NCI-H510A (cell line): ENCODE results near the gene EHD3.

Source experiments
- DNase-seq: peaks from one replicate; lab custom pipeline; 2025; lab: John Stamatoyannopoulos, UW

The EHD3 gene

GRCh38 chr2:31237348-31238017, 3.5 kb downstream of the EHD3 start:
- no peak for DNase-seq

- no peak for DNase-seq
Measured at GRCh38 chr2:31238126-31238905, 4.4 kb downstream of the EHD3 start.

GRCh38 chr2:31238906-31239592, 5.1 kb downstream of the EHD3 start:
- DNase-seq, result no peak

- no peak for DNase-seq
Measured at GRCh38 chr2:31239593-31240177, 5.7 kb downstream of the EHD3 start.

- DNase-seq, result no peak
Measured at GRCh38 chr2:31240381-31241365, 6.7 kb downstream of the EHD3 start.

GRCh38 chr2:31241625-31242270, 7.8 kb downstream of the EHD3 start:
- DNase-seq, result no peak

GRCh38 chr2:31243053-31243452, 9.1 kb downstream of the EHD3 start:
- DNase-seq, result no peak

- DNase-seq, result no peak
Measured at GRCh38 chr2:31244101-31244500, 10.1 kb downstream of the EHD3 start.

GRCh38 chr2:31246184-31246852, 12.4 kb downstream of the EHD3 start:
- DNase-seq, result no peak

- no peak for DNase-seq
Measured at GRCh38 chr2:31247711-31248110, 13.8 kb downstream of the EHD3 start.

- DNase-seq, result no peak
Measured at GRCh38 chr2:31248139-31248538, 14.2 kb downstream of the EHD3 start.

GRCh38 chr2:31249009-31249690, 15.2 kb downstream of the EHD3 start:
- no peak for DNase-seq

GRCh38 chr2:31251018-31251417, 17.1 kb downstream of the EHD3 start:
- no peak for DNase-seq

GRCh38 chr2:31251851-31252250, 17.9 kb downstream of the EHD3 start:
- no peak for DNase-seq

GRCh38 chr2:31253356-31254131, 19.6 kb downstream of the EHD3 start:
- DNase-seq, result peak; percentile 25

GRCh38 chr2:31254237-31255203, 20.6 kb downstream of the EHD3 start:
- no peak for DNase-seq

- no peak for DNase-seq
Measured at GRCh38 chr2:31255911-31256571, 22.1 kb downstream of the EHD3 start.
